GM12875 (cell line): Measurements from ENCODE around the gene ARHGAP23.

ENCODE experiments used
- H3K4me3 ChIP-seq: one replicate; pipeline ENCODE4 v1.5.1; 2011; ENCODE audit warnings: low read depth, low read length, control low read depth
- TF ChIP-seq, protein P1 (sequence below): IDR thresholded peaks from 2 replicates; pipeline ENCODE4 v1.5.1; 2011; ENCODE audit warnings: low read depth, mild to moderate bottlenecking, control low read depth, inconsistent platforms, low read length, moderate library complexity, borderline replicate concordance; ENCODE audit not compliant: insufficient read depth

ARHGAP23 gene, protein sequence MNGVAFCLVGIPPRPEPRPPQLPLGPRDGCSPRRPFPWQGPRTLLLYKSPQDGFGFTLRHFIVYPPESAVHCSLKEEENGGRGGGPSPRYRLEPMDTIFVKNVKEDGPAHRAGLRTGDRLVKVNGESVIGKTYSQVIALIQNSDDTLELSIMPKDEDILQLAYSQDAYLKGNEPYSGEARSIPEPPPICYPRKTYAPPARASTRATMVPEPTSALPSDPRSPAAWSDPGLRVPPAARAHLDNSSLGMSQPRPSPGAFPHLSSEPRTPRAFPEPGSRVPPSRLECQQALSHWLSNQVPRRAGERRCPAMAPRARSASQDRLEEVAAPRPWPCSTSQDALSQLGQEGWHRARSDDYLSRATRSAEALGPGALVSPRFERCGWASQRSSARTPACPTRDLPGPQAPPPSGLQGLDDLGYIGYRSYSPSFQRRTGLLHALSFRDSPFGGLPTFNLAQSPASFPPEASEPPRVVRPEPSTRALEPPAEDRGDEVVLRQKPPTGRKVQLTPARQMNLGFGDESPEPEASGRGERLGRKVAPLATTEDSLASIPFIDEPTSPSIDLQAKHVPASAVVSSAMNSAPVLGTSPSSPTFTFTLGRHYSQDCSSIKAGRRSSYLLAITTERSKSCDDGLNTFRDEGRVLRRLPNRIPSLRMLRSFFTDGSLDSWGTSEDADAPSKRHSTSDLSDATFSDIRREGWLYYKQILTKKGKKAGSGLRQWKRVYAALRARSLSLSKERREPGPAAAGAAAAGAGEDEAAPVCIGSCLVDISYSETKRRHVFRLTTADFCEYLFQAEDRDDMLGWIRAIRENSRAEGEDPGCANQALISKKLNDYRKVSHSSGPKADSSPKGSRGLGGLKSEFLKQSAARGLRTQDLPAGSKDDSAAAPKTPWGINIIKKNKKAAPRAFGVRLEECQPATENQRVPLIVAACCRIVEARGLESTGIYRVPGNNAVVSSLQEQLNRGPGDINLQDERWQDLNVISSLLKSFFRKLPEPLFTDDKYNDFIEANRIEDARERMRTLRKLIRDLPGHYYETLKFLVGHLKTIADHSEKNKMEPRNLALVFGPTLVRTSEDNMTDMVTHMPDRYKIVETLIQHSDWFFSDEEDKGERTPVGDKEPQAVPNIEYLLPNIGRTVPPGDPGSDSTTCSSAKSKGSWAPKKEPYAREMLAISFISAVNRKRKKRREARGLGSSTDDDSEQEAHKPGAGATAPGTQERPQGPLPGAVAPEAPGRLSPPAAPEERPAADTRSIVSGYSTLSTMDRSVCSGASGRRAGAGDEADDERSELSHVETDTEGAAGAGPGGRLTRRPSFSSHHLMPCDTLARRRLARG (N-terminal part only)

DNA sequence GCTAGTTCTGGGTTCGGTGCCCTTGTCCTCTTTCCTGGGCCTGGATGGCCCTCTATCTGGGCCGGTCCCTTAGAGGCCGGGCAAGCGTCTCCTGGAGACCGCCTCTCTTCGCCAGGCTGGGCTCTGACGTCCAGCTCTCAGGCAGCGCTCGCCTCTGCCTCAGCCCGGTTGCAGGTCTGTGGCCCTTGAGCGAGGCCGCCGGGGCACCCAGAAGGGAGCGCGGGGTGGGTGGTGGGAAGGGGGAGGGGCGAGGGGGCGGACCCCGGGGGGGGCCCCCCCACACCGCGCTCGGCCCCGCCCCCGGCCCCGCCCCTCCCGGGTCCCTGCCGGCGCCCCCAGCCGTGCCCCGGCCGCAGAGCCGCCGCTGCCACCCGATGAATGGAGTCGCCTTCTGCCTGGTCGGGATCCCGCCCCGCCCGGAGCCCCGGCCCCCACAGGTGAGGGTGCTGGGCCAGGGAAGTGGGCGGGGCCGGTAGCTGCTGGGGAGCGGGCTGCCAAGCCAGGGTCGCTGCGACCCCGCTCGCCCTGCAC is at the start of gene ARHGAP23:
ARHGAP23 (plus strand) TSS at position 353 of the 531 bp plus-strand sequence; CDS start at position 375, 22 bp downstream.
- peak within 1 kb of the TSS; percentile 44 for H3K4me3 ChIP-seq
- TF ChIP-seq, protein P1, sequence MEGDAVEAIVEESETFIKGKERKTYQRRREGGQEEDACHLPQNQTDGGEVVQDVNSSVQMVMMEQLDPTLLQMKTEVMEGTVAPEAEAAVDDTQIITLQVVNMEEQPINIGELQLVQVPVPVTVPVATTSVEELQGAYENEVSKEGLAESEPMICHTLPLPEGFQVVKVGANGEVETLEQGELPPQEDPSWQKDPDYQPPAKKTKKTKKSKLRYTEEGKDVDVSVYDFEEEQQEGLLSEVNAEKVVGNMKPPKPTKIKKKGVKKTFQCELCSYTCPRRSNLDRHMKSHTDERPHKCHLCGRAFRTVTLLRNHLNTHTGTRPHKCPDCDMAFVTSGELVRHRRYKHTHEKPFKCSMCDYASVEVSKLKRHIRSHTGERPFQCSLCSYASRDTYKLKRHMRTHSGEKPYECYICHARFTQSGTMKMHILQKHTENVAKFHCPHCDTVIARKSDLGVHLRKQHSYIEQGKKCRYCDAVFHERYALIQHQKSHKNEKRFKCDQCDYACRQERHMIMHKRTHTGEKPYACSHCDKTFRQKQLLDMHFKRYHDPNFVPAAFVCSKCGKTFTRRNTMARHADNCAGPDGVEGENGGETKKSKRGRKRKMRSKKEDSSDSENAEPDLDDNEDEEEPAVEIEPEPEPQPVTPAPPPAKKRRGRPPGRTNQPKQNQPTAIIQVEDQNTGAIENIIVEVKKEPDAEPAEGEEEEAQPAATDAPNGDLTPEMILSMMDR = no peak

DNA sequence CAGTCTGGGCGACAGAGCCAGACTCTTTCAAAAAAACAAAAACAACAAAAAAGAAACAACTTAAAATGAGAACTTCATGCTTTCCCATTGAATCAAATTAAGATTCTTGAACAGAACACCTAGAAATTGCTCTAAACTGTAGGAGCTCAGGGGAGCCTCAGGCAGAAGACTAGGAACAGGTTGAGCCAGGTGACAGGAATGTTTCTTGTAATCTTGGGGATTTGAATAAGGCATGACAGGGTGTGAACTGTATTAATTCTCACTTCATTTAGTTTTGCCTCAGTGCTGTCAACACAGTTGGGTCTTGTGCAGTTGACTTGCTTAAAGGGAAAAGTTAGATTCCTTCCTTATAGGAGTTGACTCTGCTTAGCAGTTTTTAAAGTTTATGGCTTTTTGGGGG is 48.8 kb upstream of the ARHGAP23 start:
- TF ChIP-seq, protein P1 = no peak
- no peak overlapping the region for H3K4me3 ChIP-seq

DNA sequence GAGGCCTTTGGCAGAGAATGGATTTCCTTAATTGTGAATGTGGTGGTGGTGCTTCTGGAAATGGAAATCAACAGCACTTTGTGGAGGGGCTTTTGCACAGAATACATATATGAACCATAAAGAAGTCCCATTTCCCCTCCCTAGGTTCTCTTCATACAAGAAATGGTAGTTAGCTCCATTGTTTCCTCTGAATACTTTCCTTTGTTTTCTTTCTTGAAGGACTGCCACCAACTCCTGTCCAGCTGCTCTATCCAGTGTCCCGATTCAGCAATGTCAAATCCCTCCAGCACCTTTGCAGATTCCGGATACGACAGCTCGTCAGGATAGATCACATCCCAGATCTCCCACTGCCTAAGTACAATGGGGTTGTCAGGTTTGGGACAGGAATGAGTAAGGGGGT is 33.2 kb upstream of the ARHGAP23 start:
- TF ChIP-seq, protein P1 = no peak
- H3K4me3 ChIP-seq = no peak overlapping the region

DNA sequence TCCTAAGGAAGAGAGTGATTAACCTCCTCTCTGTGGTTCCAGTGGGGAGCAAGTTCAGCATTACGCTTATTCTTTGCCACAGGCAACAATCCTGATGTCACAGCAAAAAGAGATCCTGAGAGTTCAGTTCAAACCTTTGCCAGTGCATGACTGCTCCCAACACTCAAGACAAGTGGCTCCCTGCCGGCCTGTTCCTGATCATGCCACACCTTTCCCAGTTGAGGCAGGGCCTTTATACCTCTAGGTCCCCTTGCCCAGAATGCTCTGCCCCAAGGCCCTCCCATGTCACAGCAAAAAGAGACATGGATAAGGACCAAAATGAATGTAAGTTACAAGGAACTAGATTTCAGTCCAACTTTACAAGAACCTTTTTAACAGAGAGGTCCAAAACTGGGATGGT is 31.0 kb upstream of the ARHGAP23 start:
- no peak overlapping the region for H3K4me3 ChIP-seq
- TF ChIP-seq, protein P1 = no peak

DNA sequence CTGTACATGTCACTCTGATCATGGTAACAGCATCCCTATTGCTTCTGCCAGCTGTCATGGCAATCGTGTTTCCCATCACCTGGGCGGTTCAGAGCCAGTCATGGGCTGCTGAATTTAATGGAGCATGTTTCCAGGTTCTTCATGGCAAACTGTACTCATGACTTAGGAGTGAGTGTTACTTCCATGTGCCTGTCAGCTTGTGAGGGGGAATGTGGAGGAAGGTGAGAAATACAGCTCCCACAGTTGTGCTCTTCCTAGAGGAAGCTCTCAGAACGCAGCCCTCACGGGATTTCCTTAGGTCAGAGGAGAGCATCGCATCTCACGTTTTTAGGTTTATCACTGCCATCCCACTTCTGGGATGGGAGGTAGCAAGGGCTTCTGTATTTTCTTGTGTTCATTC is 28.0 kb upstream of the ARHGAP23 start:
- no peak overlapping the region for H3K4me3 ChIP-seq

DNA sequence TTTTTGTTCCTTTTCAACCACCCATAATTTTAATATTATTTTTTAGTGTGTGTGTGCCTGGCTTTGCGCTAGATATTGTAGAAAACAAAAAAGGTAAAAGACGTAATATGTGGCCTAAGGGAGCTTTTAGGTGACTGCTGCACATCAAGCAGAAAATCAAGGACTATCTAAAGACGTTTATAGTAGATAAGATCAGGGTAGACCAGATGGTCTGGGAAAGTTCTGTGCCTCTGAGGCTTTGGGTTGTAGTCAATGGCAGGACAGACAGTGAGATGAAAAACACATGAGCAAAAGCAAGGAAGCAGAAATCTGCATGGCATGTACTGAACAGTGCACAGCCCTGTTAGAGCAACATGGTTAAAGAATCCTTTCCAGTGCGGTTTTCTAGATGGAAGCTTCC is 26.8 kb upstream of the ARHGAP23 start:
- TF ChIP-seq, protein P1 = no peak

More for the DNA sequence above, 28.0 kb upstream of the ARHGAP23 start:
- TF ChIP-seq, protein P1 = no peak

More for the DNA sequence above, 26.8 kb upstream of the ARHGAP23 start:
- H3K4me3 ChIP-seq = no peak overlapping the region
